Fibroblast of the aortic adventitia (primary cell): Measurements from ENCODE around the gene TTC12. TPM values are rescaled to one million over a fixed set of nuclear protein-coding genes. Genes with fewer than 3 reads are reported as not detected.

Experiments
- DNase-seq: peaks from one replicate; pipeline ENCODE4 v3.0.0-alpha.2; 2010; ENCODE audit warnings: low read depth
- H3K4me3 ChIP-seq: 2 replicates; pipeline ENCODE4 v1.5.1; 2011; ENCODE audit warnings: low read depth, mild to moderate bottlenecking, control low read depth, low read length, moderate library complexity
- CTCF ChIP-seq: IDR thresholded peaks from 2 replicates; pipeline ENCODE4 v1.5.1; 2011; ENCODE audit warnings: mild to moderate bottlenecking, low read length, control low read depth, inconsistent platforms; ENCODE audit not compliant: insufficient read depth
- total RNA-seq: library from RNA; depleted of rRNA; stranded (reverse); fragments of >200 nt; gene quantifications from 2 replicates; pipeline ENCODE4 v1.2.3, GENCODE V29; 2012; ENCODE audit warnings: low replicate concordance

TTC12 gene
- total RNA-seq, 1 donor, result 9.8 TPM

- no peak overlapping the region for H3K4me3 ChIP-seq
- no peak for TF ChIP-seq CTCF
- DNase-seq, result no peak
These were observed 24.3 kb downstream of the TTC12 start for GRCh38 chr11:113338730-113339129.

GRCh38 chr11:113339929-113340589 lies 25.7 kb downstream of the TTC12 start:
- TF ChIP-seq CTCF, result no peak
- no peak overlapping the region for H3K4me3 ChIP-seq
- DNase-seq, result no peak

DNA sequence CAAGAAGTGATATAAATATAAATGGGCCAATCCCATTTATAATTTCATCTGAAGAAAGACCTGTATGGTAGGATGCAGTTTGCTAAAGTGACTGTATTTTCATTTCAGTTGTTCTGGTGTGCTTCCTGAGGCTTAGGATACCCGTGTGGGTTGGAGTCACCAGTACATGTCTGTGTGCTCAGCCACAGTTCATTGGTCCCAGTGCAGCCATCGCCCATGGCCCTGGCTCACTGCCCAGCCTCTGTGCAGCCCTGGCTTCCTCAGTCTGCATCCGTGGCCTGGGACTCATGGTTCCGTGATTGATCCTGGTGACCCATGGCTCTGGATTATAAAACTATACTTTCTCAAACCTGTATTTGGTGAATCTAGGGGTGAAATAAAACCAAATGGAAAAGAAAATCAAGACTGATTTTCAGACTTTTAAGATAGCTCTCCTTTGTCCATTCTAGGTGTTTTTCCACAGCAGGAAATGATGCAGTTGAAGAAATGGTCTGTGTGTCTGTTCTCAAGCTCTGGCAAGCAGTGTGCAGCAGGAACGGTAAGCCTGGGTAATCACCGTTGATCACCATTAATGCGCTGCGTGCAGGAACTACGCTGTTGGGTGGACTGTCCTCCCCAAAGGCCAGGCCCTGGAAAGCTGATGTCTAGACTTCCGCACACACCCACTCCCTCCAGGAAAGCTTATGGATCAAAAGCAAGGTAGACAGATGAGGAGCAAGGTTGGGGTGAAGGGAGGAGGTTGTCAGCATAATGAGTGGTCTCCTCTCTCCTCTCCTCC lies 27.2 kb downstream of the TTC12 start:
- no peak overlapping the region for H3K4me3 ChIP-seq
- TF ChIP-seq CTCF, result no peak
- DNase-seq, result no peak

DNA sequence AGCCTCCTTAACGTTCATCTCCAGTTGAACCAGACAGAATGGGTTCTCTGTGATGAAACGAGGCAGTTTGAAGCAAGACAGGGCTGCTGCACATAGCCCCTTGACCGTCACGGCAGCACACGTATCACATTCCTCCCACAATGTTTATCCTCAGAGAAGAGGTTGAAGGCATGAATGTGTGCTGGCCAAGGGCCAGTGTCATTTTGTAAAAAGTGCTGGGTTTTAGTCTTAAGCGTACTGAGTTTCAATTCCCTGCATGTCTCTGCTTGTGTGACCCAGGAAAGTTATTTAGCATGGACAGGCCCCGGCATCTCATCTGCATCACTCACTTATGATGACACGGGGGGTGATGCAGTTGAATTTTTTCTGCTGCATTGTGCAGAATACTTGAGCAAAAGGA lies 31.6 kb downstream of the TTC12 start:
- no peak for TF ChIP-seq CTCF
- no peak overlapping the region for H3K4me3 ChIP-seq
- no peak for DNase-seq

DNA sequence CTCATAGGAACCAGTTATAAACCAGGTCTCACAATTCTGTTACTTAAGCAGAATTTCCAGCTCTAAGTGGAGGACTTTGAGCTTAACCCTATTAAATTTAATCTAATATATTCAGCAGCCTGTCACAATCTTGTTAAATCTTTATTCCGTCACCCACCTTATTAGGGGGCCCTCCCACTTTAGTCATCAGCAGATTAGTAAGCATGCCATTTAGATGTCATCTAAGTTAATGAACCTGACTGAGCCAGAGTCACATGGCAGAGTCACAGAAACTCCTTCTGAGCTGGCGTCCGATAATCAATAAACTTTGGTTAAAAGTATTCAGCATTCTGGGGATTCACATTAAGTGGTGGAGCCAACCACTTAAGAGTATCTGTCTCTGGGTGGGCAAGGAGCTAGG lies 35.1 kb downstream of the TTC12 start:
- no peak for DNase-seq
- H3K4me3 ChIP-seq, result no peak overlapping the region
- no peak for TF ChIP-seq CTCF

DNA sequence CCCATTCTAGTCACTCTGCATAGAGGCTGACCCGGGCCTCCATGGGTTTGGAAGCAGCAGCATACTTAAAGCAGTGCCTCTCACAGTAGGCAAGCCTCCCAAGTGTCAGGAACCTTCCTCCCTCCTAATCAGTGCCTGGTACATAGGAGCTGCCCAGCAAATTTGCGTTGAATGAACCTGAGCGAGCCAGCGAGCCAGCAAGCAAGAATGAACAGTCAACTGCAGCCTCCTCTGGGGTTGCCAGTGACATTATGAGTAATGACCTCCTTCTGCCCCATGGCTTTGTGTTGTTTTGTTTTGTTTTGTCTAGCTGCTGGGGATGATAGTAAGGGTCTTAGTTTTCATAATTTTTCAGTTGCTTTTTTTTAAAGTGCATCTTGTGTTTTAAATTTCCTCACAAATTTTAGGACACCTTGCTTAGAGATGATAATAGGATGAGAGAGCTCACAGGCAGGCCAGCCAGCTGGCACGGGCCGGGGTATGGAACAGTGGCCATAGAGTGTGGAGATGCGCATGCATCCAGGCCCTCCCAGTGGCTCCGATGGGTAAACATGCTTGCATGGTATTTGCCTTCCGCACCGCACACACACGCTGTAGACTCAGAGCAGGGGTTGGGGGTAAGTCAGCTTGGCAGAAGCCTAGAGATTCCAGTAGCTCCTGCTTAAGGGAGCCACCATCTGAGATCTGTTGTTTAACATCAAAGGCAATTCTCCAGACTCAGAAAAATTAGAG lies 36.1 kb downstream of the TTC12 start:
- no peak overlapping the region for H3K4me3 ChIP-seq
- TF ChIP-seq CTCF, result no peak

More for the DNA sequence above, 36.1 kb downstream of the TTC12 start:
- DNase-seq, result no peak
